HAP-1 (cell line): ENCODE results near the gene TSGA10IP.
A peak's percentile ranks its signal among the peaks of the same experiment; 100 is the strongest.

ENCODE experiments used
- DNase-seq, 2 experiments: peaks; one replicate each; pipeline ENCODE4 v3.0.0-alpha.2; 2016 to 2020; ENCODE audit warnings: low spot score in 2 of 2
- H3K27me3 ChIP-seq: fragments of 250-450 bp; sonication (Bioruptor Pico); 2 replicates; pipeline ENCODE4 v1.5.1; 2020; ENCODE audit warnings: low read depth, mild to moderate bottlenecking, moderate library complexity
- H3K36me3 ChIP-seq: fragments of 250-450 bp; sonication (Bioruptor Pico); replicated peaks from 2 replicates; pipeline ENCODE4 v1.5.1; 2020; ENCODE audit warnings: mild to moderate bottlenecking
- H3K4me1 ChIP-seq: fragments of 250-450 bp; sonication (Bioruptor Pico); 2 replicates; pipeline ENCODE4 v1.5.1; 2020; ENCODE audit warnings: mild to moderate bottlenecking
- H3K4me3 ChIP-seq: fragments of 250-450 bp; sonication (Bioruptor Pico); 2 replicates; pipeline ENCODE4 v1.5.1; 2020; ENCODE audit warnings: mild to moderate bottlenecking, moderate library complexity
- H3K9me3 ChIP-seq: fragments of 250-450 bp; sonication (Bioruptor Pico); 2 replicates; pipeline ENCODE4 v1.5.1; 2020; ENCODE audit warnings: mild to moderate bottlenecking, moderate library complexity
- in situ Hi-C: fragments of 300-500 bp; cut with MboI; formaldehyde crosslinking; loops from 3 replicates; pipeline ENCODE4 v1.14.3; 2020; ENCODE audit warnings: low sequenced_read_pairs, inconsistent platforms, mixed read lengths

Gene TSGA10IP

DNA sequence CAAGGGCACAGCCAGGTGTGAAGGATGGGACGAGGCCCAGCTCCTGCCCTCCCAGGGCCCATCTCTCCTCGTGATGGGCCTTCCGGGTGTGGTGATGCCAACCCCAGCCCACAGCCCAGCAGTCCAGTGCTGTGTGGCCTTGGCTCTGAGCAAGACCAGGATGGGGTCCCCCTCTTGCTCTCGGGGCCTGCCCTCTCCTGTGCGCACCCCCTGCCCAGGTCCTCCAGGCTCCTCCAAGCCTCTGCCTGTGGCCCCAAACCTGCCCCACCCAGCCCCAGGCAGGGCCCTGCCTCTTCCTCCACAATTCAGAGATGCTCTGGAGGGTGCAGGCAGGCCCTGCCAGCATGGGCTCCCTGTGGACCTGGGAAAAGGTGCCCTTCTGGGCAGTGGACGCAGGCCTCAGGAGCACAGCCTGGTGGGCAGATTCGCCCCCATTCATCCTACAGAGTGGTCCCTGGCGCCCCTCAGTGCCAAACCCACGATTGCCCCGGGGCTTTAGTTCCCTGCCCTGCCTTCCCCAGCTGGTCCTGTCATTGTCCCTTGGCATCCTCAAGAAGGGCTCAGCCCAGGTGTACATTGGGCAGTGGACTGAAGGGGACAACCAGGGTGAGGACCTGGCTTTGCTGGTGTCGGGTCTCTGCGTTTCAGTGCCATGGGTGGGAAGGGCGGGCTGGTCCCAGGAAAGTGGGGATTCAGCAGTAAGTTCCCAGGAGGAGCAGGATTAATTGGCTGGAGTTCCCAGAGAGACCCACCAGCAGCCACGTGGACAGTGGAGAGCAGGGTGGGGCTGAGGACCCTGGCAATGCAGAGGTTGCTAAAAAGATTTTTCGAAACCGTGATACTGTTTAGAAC, 36.9 kb downstream of the TSGA10IP start:
- H3K27me3 ChIP-seq, result no peaks in the 10 kb centered on the region
- in situ Hi-C loops, result loop anchor here (10.0 kb wide), 1 partner anchor 277 kb away; no protein-coding TSS in a partner anchor

DNA sequence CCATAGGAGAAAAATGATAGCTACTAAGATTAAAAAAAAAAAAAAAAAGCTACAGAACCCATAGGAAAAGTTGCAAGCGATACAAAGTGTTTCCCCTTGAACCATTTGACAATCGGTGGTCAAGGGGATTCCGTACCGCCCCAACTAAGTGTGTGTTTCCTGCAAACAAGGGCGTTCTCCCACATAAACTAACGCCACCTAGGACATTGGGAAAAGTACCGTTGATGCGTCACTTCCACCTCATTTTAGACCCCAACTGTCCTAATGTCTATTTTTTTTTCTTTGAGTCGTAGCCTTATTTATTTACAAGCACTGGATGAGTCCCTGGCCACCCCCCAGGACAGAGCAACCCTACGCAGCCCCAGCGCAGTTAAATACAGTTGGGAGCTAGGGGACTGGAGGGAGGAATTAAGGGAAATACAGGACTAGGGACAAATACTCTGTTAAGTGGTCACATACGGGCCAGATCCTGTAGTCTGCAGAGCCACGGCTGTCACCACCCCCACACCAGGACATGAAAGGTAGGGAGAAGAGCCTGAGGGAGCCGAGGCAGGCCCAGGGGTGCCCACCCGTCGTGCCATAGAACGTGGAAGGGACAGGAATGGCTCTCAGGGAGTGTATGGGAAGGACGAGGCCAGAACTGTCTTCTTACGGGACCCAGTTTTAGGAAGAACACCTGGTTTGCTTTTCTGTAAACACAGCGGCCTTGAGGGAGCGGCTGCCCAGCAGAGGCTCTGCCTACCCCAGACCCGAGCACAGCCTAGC, 37.7 kb downstream of the TSGA10IP start:
- Histone ChIP-seq H3K36me3 (peaks cover 5% of the 10 kb centered on the region), H3K9me3 (no peaks in the 10 kb centered on the region), H3K27me3 (no peaks in the 10 kb centered on the region), H3K4me3 (no peak overlapping the region), H3K4me1 (no peaks in the 10 kb centered on the region)
- no peak for DNase-seq
- in situ Hi-C loops, result loop anchor here (10.0 kb wide), 1 partner anchor 278 kb away; no protein-coding TSS in a partner anchor

More for the DNA sequence above, 36.9 kb downstream of the TSGA10IP start:
- Histone ChIP-seq H3K36me3 (peaks cover 13% of the 10 kb centered on the region), H3K4me1 (no peaks in the 10 kb centered on the region), H3K9me3 (no peaks in the 10 kb centered on the region), H3K4me3 (no peak overlapping the region)
- no peak for DNase-seq

DNA sequence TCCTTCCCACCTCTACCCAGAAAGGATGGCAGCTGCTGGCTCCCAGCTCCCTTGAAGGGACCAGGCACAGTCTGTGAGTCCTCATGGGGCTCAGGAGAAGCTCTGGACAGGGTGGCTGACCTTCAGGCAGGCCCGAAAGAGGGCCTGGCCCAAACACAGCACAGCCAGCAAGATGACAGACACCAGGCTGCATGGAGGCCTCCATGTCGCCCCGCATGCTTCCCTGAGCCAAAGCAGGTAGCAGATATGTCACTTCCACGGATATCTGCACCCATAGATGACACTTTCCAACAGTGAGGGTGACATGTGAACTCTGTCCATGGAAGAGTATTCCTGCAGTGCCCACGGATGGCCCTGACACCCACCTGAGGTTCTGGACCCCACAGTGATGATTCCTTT, 38.3 kb downstream of the TSGA10IP start:
- Histone ChIP-seq H3K36me3 (no peaks in the 10 kb centered on the region; the same call in none of the 2 replicates), H3K4me3 (no peak overlapping the region), H3K27me3 (no peaks in the 10 kb centered on the region), H3K4me1 (no peaks in the 10 kb centered on the region), H3K9me3 (no peaks in the 10 kb centered on the region)
- DNase-seq, result no peak
- in situ Hi-C loops, result loop anchor here (10.0 kb wide), 1 partner anchor 279 kb away; no protein-coding TSS in a partner anchor

DNA sequence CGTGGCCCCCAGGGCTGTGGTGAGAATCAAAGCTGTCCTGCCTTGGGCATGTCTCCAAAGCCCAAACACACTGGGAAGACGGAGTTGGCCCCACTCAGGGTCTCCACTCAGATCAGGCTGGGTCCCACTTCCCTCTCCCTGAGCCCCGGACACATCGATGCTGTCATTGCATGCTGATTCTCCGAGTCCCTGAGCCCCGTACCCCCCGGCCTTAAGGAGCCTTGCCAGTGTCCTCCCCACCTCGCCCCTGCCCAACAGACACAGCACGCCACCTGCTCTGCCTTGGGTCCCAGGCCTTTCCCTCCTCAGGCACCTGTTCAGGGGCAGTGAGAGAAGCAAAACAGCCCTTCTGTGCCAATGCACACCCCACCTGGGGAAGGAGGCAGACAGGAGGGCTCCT, 42.1 kb downstream of the TSGA10IP start:
- in situ Hi-C loops, result loop anchor here (5.0 to 10.0 kb wide), 2 partner anchors 105 to 283 kb away; no protein-coding TSS in a partner anchor
- DNase-seq, result no peak
- no peaks in the 10 kb centered on the region for H3K27me3 ChIP-seq
- no peaks in the 10 kb centered on the region for H3K36me3 ChIP-seq
- no peak overlapping the region for H3K4me3 ChIP-seq
- no peaks in the 10 kb centered on the region for H3K4me1 ChIP-seq
- H3K9me3 ChIP-seq, result no peaks in the 10 kb centered on the region

DNA sequence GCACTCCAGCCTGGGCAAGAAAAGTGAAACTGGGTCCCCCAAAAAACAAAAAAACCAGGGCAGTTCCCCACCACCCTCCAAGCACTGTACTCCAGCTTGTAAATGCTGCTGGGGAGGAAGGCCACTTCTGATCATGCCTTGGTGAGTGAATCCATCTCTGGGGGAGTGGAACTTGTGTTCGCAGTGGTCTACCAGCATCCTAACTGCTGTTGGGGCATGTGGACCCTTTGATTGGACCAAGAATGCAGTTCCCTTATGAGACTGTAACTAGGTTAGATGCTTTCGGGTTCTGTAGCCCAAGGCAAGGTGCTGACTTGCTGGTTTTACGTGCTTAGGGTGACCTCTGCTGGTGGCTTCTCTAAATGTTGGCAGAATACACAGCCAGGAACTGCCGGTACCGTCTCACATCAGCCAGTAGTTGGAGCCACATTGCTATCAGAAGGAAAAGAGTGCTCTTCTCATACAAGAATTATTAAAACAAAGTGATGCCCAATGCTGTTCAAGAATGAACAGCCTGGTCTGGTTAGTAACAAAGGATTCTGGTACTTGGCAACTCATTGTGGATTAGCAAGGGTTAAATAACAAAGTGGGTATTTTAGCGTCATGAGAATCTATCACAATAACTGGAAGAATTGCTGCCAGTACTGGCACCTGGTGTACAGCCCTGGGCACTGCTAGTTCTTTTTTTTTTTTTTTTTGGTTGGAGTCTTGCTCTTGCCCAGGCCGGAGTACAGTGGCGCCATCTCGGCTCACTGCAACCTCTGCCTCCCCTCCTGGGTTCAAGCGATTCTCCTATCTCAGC, 43.7 kb downstream of the TSGA10IP start:
- no peaks in the 10 kb centered on the region for H3K4me1 ChIP-seq
- DNase-seq, result peak; percentile 93 to 94
- in situ Hi-C loops, result loop anchor here (5.0 to 10.0 kb wide), 2 partner anchors 107 to 284 kb away; no protein-coding TSS in a partner anchor

DNA sequence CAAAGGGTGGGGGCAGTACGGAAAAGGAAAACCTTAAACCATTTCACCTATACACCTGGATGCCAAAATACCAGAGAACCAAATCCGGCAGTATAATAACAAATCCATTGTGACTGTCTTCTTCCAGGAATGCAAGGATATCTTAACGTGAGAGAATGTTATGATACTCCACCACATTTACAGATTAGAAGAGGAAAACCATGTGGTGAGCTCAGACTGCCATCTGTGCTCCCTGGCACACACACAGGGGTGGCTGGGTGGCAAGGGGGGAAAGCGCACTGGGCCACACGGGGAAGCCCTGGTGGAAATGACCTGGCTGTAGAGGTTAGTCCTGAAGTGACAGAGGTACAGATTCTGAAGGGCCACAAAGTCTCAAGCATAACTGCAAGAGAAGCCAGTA, 46.8 kb downstream of the TSGA10IP start:
- Histone ChIP-seq H3K4me1 (no peaks in the 10 kb centered on the region), H3K27me3 (no peaks in the 10 kb centered on the region), H3K9me3 (no peaks in the 10 kb centered on the region), H3K4me3 (no peak overlapping the region), H3K36me3 (peaks cover 2% of the 10 kb centered on the region; the same call in 1 of the 2 replicates)
- DNase-seq, result no peak
- in situ Hi-C loops, result no loop called here

More for the DNA sequence above, 43.7 kb downstream of the TSGA10IP start:
- no peaks in the 10 kb centered on the region for H3K36me3 ChIP-seq
- H3K27me3 ChIP-seq, result no peaks in the 10 kb centered on the region
- H3K4me3 ChIP-seq, result no peak overlapping the region
- H3K9me3 ChIP-seq, result no peaks in the 10 kb centered on the region

DNA sequence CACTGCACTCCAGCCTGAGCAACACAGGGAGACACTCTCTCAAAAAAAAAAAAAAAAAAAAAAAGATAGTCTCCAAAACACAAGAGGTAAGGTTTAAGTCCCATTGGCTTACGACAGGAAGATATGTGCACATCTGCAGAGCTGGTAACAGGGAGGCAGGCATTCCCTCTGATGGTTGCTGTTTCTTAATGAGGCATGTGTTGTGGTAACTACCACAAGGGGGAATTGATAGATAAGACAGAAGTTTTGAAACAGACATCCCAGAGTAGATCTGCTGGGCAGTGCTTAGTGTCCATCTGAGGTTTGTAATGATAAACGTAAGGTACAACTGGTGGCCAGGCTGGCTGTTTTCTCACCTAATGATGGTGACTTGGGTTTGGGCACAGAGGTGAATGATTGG, 52.0 kb downstream of the TSGA10IP start:
- no peaks in the 10 kb centered on the region for H3K4me1 ChIP-seq
- no peaks in the 10 kb centered on the region for H3K27me3 ChIP-seq
- DNase-seq, result no peak
- peaks cover 36% of the 10 kb centered on the region for H3K36me3 ChIP-seq
- no peak overlapping the region for H3K4me3 ChIP-seq
- H3K9me3 ChIP-seq, result no peaks in the 10 kb centered on the region
- in situ Hi-C loops, result no loop called here

DNA sequence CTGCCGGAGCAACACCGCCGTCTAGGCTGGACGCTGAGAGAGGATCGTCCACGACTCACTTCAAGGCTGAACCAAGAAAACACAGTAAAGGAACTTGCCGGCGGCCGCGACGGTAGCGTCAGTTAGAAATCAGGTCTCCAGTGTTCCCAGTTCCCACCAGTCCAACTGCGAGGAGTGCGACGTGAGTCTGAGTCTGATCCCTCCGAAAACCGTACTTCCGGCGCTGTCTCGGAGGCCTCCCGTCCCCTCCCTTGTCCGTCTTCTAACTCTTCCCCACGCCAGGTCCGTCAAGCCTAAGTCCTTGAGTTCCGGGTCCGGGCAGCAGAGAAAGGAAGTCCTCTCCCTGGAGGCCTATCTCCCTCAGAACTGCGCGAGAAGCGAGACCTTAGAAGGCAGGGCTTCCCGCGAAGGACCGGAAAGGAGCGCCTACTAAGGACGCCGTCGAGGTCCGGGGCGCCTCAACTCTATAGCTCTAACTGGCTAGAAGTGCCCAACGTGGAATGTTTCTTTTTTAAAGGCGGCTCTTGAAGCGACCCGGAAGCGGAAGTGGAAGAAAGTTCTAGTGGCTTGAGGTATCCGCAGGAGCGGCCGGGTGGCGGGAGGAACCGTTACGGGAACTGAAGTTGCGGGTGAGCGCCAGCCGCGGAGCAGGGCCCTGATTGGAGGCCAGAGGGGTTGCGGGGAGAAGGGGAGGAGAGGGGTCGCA, 56.8 kb downstream of the TSGA10IP start, which contains the start of the genes BANF1 and EIF1AD:
TSS of gene BANF1 (plus strand) at position 562 of the 706 bp plus-strand sequence. CDS start 748 bp downstream, outside the sequence.
TSS of gene EIF1AD (minus strand) at position 216 of the 706 bp plus-strand sequence. CDS start 1,768 bp downstream, outside the sequence.
- H3K4me1 ChIP-seq, result no peaks in the 10 kb centered on the region
- H3K4me3 ChIP-seq, result peak within 1 kb of the TSS; percentile 66
- no peaks in the 10 kb centered on the region for H3K27me3 ChIP-seq
- in situ Hi-C loops, result no loop called here
- H3K36me3 ChIP-seq, result peaks cover 62% of the 10 kb centered on the region
- peak; percentile 95 to 97 for DNase-seq
- H3K9me3 ChIP-seq, result no peaks in the 10 kb centered on the region

DNA sequence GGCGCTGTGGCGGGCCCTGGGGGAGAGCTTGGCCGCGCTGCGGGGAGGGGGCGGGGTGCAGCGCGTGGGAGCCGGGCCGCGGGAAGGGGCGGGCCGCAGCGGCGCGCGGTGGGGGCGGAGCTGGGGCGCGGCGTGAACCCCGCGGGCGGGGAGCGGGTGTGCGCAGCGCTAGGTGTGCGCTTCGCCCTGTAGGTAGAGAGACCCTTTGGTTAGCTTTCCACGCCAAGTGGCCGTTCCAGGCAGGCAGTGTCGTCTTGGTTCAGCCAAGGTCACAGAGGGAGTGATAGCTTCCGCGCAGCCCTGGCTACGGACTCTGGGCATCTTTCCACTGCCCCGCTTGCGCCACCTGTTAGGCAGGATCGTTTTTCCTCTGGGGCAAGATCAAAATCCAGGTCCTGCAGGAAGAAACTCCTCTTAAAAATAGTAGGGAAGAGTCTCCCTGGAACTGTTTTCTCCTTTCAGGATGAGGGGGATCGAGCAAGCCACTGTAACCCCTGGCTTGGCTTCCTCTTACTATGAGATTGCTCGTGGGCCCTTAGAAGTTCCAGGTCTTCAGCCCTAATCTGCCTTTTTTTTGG, 57.5 kb downstream of the TSGA10IP start:
- Histone ChIP-seq H3K4me1 (no peaks in the 10 kb centered on the region), H3K9me3 (no peaks in the 10 kb centered on the region), H3K36me3 (peaks cover 55% of the 10 kb centered on the region), H3K27me3 (no peaks in the 10 kb centered on the region), H3K4me3 (peak overlapping the region; percentile 66)
- no peak for DNase-seq
- in situ Hi-C loops, result no loop called here

DNA sequence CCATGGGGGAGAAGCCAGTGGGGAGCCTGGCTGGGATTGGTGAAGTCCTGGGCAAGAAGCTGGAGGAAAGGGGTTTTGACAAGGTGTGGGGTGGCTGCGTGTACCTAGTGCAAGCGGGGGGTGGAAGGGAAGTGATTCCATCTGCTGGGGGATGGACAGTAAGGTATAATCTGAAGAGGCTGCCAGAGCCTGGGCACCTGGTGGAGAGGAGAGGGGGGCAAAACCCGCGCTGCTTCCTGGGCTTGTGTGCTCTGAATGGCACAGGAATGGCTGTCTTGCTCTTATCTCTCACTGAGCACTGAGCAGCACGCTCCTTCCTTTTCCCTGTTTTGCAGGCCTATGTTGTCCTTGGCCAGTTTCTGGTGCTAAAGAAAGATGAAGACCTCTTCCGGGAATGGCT, 58.0 kb downstream of the TSGA10IP start:
- no peak for DNase-seq

DNA sequence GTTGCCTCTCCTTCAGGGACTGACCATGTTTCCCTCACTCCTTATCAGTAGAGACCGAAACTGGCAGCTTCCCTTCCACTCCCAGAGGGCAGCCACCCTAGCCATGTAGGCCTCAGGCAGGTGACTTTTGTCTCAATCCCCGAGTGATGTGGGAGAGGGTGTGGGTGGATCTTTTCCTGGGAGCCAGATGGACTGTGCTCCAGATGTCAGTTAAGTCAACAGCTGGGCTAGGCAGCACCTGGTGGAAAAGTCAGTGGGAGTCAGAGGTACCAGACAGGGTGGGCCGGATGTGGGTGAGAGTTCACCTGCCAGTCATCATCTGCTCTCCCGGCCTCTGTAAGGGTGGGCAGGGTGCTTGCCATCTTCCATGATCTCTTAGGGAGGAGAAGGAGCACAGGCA, 58.9 kb downstream of the TSGA10IP start:
- Histone ChIP-seq H3K27me3 (no peaks in the 10 kb centered on the region), H3K4me1 (no peaks in the 10 kb centered on the region), H3K36me3 (peaks cover 41% of the 10 kb centered on the region), H3K9me3 (no peaks in the 10 kb centered on the region), H3K4me3 (no peak overlapping the region)
- in situ Hi-C loops, result no loop called here
- DNase-seq, result no peak

More for the DNA sequence above, 58.0 kb downstream of the TSGA10IP start:
- in situ Hi-C loops, result no loop called here
- H3K27me3 ChIP-seq, result no peaks in the 10 kb centered on the region
- H3K4me3 ChIP-seq, result peak overlapping the region; percentile 66
- peaks cover 50% of the 10 kb centered on the region for H3K36me3 ChIP-seq
- H3K4me1 ChIP-seq, result no peaks in the 10 kb centered on the region
- no peaks in the 10 kb centered on the region for H3K9me3 ChIP-seq

DNA sequence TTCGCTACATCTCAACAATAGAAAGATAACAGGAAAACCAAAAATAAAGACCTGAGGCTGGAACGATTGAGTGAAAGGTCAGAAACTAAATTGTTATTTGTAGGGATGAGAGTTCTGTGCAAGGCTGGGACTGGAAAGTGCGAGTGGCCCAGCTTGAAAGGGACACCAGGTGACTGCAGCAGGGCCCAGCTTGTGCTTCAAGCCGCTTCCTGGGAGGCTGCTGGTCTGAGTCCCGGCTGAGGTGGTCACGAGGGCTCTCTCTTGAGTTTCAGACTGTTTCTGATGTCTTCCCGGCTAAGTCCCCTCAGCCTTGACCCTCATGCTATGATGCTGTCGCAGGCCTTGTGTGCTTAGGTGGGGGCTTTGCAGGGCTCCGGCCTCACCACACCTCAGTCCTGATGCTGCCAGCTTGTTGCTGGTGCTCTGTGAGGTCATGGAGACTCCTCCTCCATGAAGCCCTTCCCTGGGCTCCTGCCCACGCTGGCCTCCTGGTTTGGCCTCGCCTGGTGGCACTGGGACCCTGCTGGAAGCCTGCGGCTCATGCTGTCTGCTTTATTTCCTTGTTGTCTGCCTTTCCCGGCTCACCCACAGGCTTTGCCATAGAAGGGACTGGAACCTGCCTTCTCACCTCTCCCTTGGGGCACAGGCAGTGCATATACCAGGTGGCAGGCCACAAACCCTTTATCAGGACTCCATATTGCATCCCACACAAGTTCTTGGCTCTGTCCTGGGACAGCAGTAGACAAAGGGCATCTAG, 61.0 kb downstream of the TSGA10IP start:
- no peaks in the 10 kb centered on the region for H3K4me1 ChIP-seq
- in situ Hi-C loops, result no loop called here
- no peak for DNase-seq
- H3K4me3 ChIP-seq, result no peak overlapping the region
- no peaks in the 10 kb centered on the region for H3K9me3 ChIP-seq
- no peaks in the 10 kb centered on the region for H3K27me3 ChIP-seq
- H3K36me3 ChIP-seq, result peaks cover 27% of the 10 kb centered on the region
